Gastrocnemius medialis (tissue), 4 donors: Measurements from ENCODE around the gene UPF2. TPM values are rescaled to one million over a fixed set of nuclear protein-coding genes. Genes with fewer than 3 reads are reported as not detected.
A peak's percentile ranks its signal among the peaks of the same experiment; 100 is the strongest.

Experiments used
- ATAC-seq, 2 donors: fragments of 150-250 bp; one replicate each; pipeline ENCODE4 v1.9.1; 2016
- DNase-seq, 2 donors: peaks; one replicate each; pipeline ENCODE4 v3.0.0-alpha.2; 2019
- H3K27ac ChIP-seq, 4 donors: fragments of 200-600 bp; sonication (generic); 1 replicate in 1 of 4; 2 replicates in 3 of 4; pipeline ENCODE4 v1.5.1; 2016 to 2018; ENCODE audit warnings: mild to moderate bottlenecking in 2 of 4, moderate library complexity in 1 of 4
- H3K27me3 ChIP-seq, 3 donors: fragments of 200-600 bp; sonication (generic) in 2 of 3; 1 replicate in 1 of 3; 2 replicates in 2 of 3; pipeline versions ENCODE4 v1.5.1 to v1.6.0; 2016 to 2019; ENCODE audit warnings: mild to moderate bottlenecking in 1 of 3, moderate library complexity in 1 of 3
- H3K36me3 ChIP-seq, 2 donors: fragments of 200-600 bp; sonication (generic) in 1 of 2; one replicate each; pipeline ENCODE4 v1.5.1; 2017 to 2018
- H3K4me1 ChIP-seq, 2 donors: fragments of 200-600 bp; sonication (generic) in 1 of 2; one replicate each; pipeline ENCODE4 v1.5.1; 2016 to 2017; ENCODE audit warnings: mild to moderate bottlenecking in 2 of 2
- H3K4me3 ChIP-seq, 4 donors: fragments of 200-600 bp; sonication (generic) in 3 of 4; 1 replicate in 1 of 4; 2 replicates in 3 of 4; pipeline ENCODE4 v1.5.1; 2016 to 2019; ENCODE audit warnings: mild to moderate bottlenecking in 2 of 4
- H3K9me3 ChIP-seq, 3 donors: fragments of 200-600 bp; sonication (generic) in 2 of 3; 1 replicate in 1 of 3; 2 replicates in 2 of 3; pipeline ENCODE4 v1.5.1; 2016 to 2019
- POLR2A ChIP-seq, 2 donors: fragments of 450-650 bp; IDR thresholded peaks; one replicate each; pipeline ENCODE4 v1.6.1; 2017; ENCODE audit warnings: antibody characterized with exemption in 2 of 2, mild to moderate bottlenecking in 2 of 2, moderate library complexity in 2 of 2
- in situ Hi-C, 4 donors: fragments of 200-750 bp; cut with MboI; loops; one replicate each; pipeline versions ENCODE4 v1.15.0 to v1.8.0; 2017; ENCODE audit warnings: low sequenced_read_pairs in 4 of 4
- intact Hi-C: fragments of 100-400 bp; cut with DNase I; formaldehyde crosslinking; loops from one replicate; pipeline ENCODE4 v1.15.1; 2023; ENCODE audit warnings: low total_unique reads
- total RNA-seq, 4 donors: library from RNA; depleted of rRNA; stranded (reverse); fragments of >200 nt; gene quantifications; one replicate each; pipeline versions ENCODE4 v1.1.0 to v1.2.3, GENCODE V29; 2016
- TF ChIP-seq, protein P1 (sequence below), 5 experiments: fragments of 450-650 bp in 3 of 5; fragments of 200-600 bp in 2 of 5; sonication (generic) in 2 of 5; IDR thresholded peaks in 4 of 5; conservative IDR thresholded peaks in 1 of 5; 1 replicate in 4 of 5; 2 replicates in 1 of 5; pipeline ENCODE4 v1.5.1; 2016 to 2019; ENCODE audit warnings: antibody characterized with exemption in 5 of 5, mild to moderate bottlenecking in 3 of 5, moderate library complexity in 3 of 5

The UPF2 gene
- total RNA-seq, 4 donors from 2014 or later: 22.9 to 30.7 (median 26.4) TPM

- Histone ChIP-seq H3K27me3 (no peaks in the 10 kb centered on the region), H3K36me3 (peaks cover 0 to 29% of the 10 kb centered on the region in 2 donors), H3K4me3 (no peak overlapping the region), H3K27ac (no peak overlapping the region), H3K4me1 (no peaks in the 10 kb centered on the region), H3K9me3 (no peaks in the 10 kb centered on the region)
- intact Hi-C loops (no loop called here), in situ Hi-C loops (loop anchor here in 2 of 4 donors (25.0 kb wide), 2 partner anchors 207 to 482 kb away; no protein-coding TSS in a partner anchor)
- DNase-seq (no peak), ATAC-seq (no peak)
- TF ChIP-seq, protein P1, sequence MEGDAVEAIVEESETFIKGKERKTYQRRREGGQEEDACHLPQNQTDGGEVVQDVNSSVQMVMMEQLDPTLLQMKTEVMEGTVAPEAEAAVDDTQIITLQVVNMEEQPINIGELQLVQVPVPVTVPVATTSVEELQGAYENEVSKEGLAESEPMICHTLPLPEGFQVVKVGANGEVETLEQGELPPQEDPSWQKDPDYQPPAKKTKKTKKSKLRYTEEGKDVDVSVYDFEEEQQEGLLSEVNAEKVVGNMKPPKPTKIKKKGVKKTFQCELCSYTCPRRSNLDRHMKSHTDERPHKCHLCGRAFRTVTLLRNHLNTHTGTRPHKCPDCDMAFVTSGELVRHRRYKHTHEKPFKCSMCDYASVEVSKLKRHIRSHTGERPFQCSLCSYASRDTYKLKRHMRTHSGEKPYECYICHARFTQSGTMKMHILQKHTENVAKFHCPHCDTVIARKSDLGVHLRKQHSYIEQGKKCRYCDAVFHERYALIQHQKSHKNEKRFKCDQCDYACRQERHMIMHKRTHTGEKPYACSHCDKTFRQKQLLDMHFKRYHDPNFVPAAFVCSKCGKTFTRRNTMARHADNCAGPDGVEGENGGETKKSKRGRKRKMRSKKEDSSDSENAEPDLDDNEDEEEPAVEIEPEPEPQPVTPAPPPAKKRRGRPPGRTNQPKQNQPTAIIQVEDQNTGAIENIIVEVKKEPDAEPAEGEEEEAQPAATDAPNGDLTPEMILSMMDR (IDR thresholded peaks at IDR 0.05 in 4 of 5, conservative IDR thresholded peaks at IDR 0.05 in 1 of 5): no peak
- TF ChIP-seq POLR2A (IDR thresholded peaks at IDR 0.05): no peak
Measured at GRCh38 chr10:11993834-11994468, 48.7 kb downstream of the UPF2 start.

DNA sequence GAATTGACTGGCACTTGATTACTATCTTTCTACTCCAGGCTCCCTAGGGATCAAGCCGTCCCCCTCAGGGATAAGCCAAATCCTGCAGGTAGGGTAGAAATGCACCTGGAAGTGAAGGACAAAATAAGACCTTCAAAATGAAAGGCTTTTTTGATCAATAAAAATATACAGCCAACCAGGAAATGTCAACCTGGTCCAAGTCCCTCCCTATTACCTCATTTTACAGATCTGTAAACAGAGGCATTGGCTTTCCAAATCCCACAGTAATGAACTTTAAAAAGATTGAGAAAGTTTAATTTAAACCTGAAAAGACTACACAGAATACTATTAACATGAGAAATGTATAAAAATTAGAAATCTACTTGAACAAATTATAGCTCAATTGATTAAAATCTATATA is 53.7 kb downstream of the UPF2 start:
- H3K27me3 ChIP-seq: no peaks in the 10 kb centered on the region
- H3K9me3 ChIP-seq: no peaks in the 10 kb centered on the region
- in situ Hi-C loops: loop anchor here (10.0 to 25.0 kb wide), 4 partner anchors 202 to 477 kb away; no protein-coding TSS in a partner anchor
- no peak for ATAC-seq
- H3K4me3 ChIP-seq: no peak overlapping the region
- H3K4me1 ChIP-seq: peaks cover 0 to 3% of the 10 kb centered on the region in 2 donors
- TF ChIP-seq, protein P1 (IDR thresholded peaks at IDR 0.05 in 4 of 5, conservative IDR thresholded peaks at IDR 0.05 in 1 of 5): no peak
- no peak for TF ChIP-seq POLR2A (IDR thresholded peaks at IDR 0.05)
- no peak for DNase-seq
- peaks cover 0 to 4% of the 10 kb centered on the region in 2 donors for H3K36me3 ChIP-seq
- intact Hi-C loops: loop anchor here (5.0 to 10.0 kb wide), 3 partner anchors 78 to 474 kb away; partner anchors contain the start of gene DHTKD1
- no peak overlapping the region for H3K27ac ChIP-seq

GRCh38 chr10:11986593-11987216 is 55.9 kb downstream of the UPF2 start:
- intact Hi-C loops: loop anchor here (5.0 to 10.0 kb wide), 3 partner anchors 81 to 472 kb away; partner anchors contain the start of gene DHTKD1
- ATAC-seq (peak in 1 of 2 donors; percentile 53), DNase-seq (peak; percentile 10 to 41)
- Histone ChIP-seq H3K9me3 (no peaks in the 10 kb centered on the region), H3K36me3 (no peaks in the 10 kb centered on the region), H3K27ac (no peak overlapping the region), H3K4me1 (peaks cover 0 to 3% of the 10 kb centered on the region in 2 donors), H3K4me3 (no peak overlapping the region), H3K27me3 (no peaks in the 10 kb centered on the region)
- in situ Hi-C loops: loop anchor here (10.0 to 25.0 kb wide), 4 partner anchors 199 to 474 kb away; no protein-coding TSS in a partner anchor
- TF ChIP-seq POLR2A (IDR thresholded peaks at IDR 0.05): no peak
- TF ChIP-seq, protein P1 (IDR thresholded peaks at IDR 0.05 in 4 of 5, conservative IDR thresholded peaks at IDR 0.05 in 1 of 5): peak; percentile 50 to 82 (median 53)

GRCh38 chr10:11982253-11982652 is 60.4 kb downstream of the UPF2 start:
- no peak for DNase-seq
- no peaks in the 10 kb centered on the region for H3K27me3 ChIP-seq
- in situ Hi-C loops (loop anchor here (10.0 to 25.0 kb wide), 4 partner anchors 195 to 470 kb away; no protein-coding TSS in a partner anchor), intact Hi-C loops (loop anchor here (10.0 kb wide), 1 partner anchor 467 kb away; no protein-coding TSS in a partner anchor)
- peaks cover 0 to 14% of the 10 kb centered on the region in 2 donors for H3K36me3 ChIP-seq
- H3K27ac ChIP-seq: no peak overlapping the region
- no peaks in the 10 kb centered on the region for H3K9me3 ChIP-seq
- no peak overlapping the region for H3K4me3 ChIP-seq
- TF ChIP-seq POLR2A (IDR thresholded peaks at IDR 0.05): no peak
- TF ChIP-seq, protein P1 (IDR thresholded peaks at IDR 0.05 in 4 of 5, conservative IDR thresholded peaks at IDR 0.05 in 1 of 5): no peak
- peaks cover 0 to 3% of the 10 kb centered on the region in 2 donors for H3K4me1 ChIP-seq
- ATAC-seq: no peak
